Stimulated activated CD8-positive, alpha-beta memory T cell treated with anti-CD3 and anti-CD28 coated beads, Interleukin-15, amount 100 ng/mL, for 24 hours (primary cell): ENCODE measurements around the gene LRRC74B.
"Not testable (repeated sequence)": the region's sequence is repeated elsewhere in the genome, so short reads cannot be mapped to it uniquely, and the experiment has no call there.

Experiments used
- DNase-seq: peaks from one replicate; pipeline ENCODE4 v3.0.0-alpha.2; 2020; ENCODE audit warnings: low read depth

LRRC74B gene

GRCh38 chr22:21054714-21055563 is 9.2 kb downstream of the LRRC74B start:
- DNase-seq, result no peak

GRCh38 chr22:21055564-21055834 is 9.8 kb downstream of the LRRC74B start:
- no peak for DNase-seq

GRCh38 chr22:21055880-21056319 is 10.2 kb downstream of the LRRC74B start:
- DNase-seq, result no peak

GRCh38 chr22:21060363-21060762 is 14.6 kb downstream of the LRRC74B start:
- not testable (repeated sequence) for DNase-seq

GRCh38 chr22:21061660-21062321 is 16.0 kb downstream of the LRRC74B start:
- DNase-seq, result not testable (repeated sequence)

GRCh38 chr22:21064425-21064824 is 18.7 kb downstream of the LRRC74B start:
- DNase-seq, result not testable (repeated sequence)

- no peak for DNase-seq
Measured at GRCh38 chr22:21064917-21065864, 19.4 kb downstream of the LRRC74B start.

GRCh38 chr22:21067075-21067900 is 21.5 kb downstream of the LRRC74B start:
- DNase-seq, result no peak

- no peak for DNase-seq
Measured at GRCh38 chr22:21067901-21068680, 22.3 kb downstream of the LRRC74B start.

GRCh38 chr22:21068681-21069276 is 23.0 kb downstream of the LRRC74B start:
- DNase-seq, result no peak

GRCh38 chr22:21069375-21069774 is 23.6 kb downstream of the LRRC74B start:
- no peak for DNase-seq

- no peak for DNase-seq
Measured at GRCh38 chr22:21070690-21071615, 25.2 kb downstream of the LRRC74B start.

- not testable (repeated sequence) for DNase-seq
Measured at GRCh38 chr22:21071796-21072195, 26.1 kb downstream of the LRRC74B start.

GRCh38 chr22:21073023-21073422 is 27.3 kb downstream of the LRRC74B start:
- DNase-seq, result no peak

GRCh38 chr22:21073482-21073881 is 27.7 kb downstream of the LRRC74B start:
- no peak for DNase-seq

GRCh38 chr22:21074102-21074715 is 28.5 kb downstream of the LRRC74B start:
- DNase-seq, result no peak

- no peak for DNase-seq
Measured at GRCh38 chr22:21075516-21076138, 29.9 kb downstream of the LRRC74B start.

GRCh38 chr22:21076912-21077625 is 31.3 kb downstream of the LRRC74B start:
- no peak for DNase-seq
